Coronary artery (tissue), 2 donors: ENCODE results near the gene PPP1R1B.
A peak's percentile ranks its signal among the peaks of the same experiment; 100 is the strongest.

Experiments
- DNase-seq: peaks from one replicate; pipeline ENCODE4 v3.0.0-alpha.2; 2017; ENCODE audit warnings: low spot score
- H3K27ac ChIP-seq, 2 donors: fragments of 200-600 bp; sonication (generic); one replicate each; pipeline ENCODE4 v1.5.1; 2016 to 2019
- H3K4me3 ChIP-seq: fragments of 200-600 bp; sonication (generic); 2 replicates; pipeline ENCODE4 v1.5.1; 2016; ENCODE audit warnings: mild to moderate bottlenecking, moderate library complexity
- TF ChIP-seq, protein P1 (sequence below): fragments of 200-600 bp; sonication (generic); IDR thresholded peaks from one replicate; pipeline ENCODE4 v1.5.1; 2019; ENCODE audit warnings: antibody characterized with exemption

PPP1R1B gene

GRCh38 chr17:39635614-39636176 lies 8.9 kb downstream of the PPP1R1B start:
- TF ChIP-seq, protein P1, sequence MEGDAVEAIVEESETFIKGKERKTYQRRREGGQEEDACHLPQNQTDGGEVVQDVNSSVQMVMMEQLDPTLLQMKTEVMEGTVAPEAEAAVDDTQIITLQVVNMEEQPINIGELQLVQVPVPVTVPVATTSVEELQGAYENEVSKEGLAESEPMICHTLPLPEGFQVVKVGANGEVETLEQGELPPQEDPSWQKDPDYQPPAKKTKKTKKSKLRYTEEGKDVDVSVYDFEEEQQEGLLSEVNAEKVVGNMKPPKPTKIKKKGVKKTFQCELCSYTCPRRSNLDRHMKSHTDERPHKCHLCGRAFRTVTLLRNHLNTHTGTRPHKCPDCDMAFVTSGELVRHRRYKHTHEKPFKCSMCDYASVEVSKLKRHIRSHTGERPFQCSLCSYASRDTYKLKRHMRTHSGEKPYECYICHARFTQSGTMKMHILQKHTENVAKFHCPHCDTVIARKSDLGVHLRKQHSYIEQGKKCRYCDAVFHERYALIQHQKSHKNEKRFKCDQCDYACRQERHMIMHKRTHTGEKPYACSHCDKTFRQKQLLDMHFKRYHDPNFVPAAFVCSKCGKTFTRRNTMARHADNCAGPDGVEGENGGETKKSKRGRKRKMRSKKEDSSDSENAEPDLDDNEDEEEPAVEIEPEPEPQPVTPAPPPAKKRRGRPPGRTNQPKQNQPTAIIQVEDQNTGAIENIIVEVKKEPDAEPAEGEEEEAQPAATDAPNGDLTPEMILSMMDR: no peak
- peak overlapping the region in 1 of 2 donors; percentile 97 for H3K27ac ChIP-seq

GRCh38 chr17:39636587-39636926 lies 9.8 kb downstream of the PPP1R1B start:
- TF ChIP-seq, protein P1: no peak
- Histone ChIP-seq H3K27ac (peak overlapping the region; percentile 80 to 97), H3K4me3 (peak overlapping the region; percentile 99)
- no peak for DNase-seq

More at GRCh38 chr17:39635614-39636176, 8.9 kb downstream of the PPP1R1B start:
- DNase-seq: no peak
- no peak overlapping the region for H3K4me3 ChIP-seq

DNA sequence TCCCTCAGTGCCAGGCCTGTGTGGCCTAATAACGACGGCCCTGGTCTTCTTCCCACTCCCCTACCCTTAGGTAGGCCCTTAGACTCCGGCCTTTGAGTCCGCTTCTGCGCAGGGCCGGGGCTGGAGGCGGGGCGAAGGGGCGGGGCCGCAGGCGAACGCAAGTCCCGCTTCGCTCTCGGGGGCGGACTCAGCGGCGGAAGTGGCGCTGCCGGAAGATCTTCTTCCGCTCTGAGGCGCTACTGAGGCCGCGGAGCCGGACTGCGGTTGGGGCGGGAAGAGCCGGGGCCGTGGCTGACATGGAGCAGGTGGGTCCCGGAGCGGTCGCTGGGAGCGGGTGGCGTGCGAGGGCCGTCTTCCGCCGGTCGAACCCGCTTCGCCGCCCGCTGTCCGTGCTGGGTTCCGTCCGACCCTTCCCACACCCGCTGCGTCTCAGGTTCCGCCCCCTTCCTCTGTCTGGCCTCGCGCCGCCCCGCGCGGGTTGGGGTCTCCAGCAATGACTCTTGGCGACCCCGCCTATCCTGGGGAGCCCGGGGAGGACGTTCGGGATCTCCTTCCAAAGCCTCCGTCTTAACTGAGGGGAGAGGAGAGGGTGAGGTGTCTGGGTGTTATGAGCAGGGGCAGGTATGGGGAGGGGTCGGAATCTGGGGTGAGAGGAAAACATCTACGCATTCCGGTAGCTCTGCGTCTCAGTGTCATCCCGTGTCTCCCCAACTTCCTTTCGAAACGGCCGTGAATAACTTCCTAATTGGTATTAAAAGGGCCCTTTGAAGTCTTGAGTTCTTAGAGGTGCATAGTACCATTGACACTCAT lies 10.4 kb downstream of the PPP1R1B start, which contains the start of gene STARD3:
Gene STARD3, plus strand, starts transcription at position 218 of the 810 bp plus-strand sequence. CDS start 16,388 bp downstream, outside the sequence.
- TF ChIP-seq, protein P1: no peak
- peak within 1 kb of the TSS; percentile 80 to 97 for H3K27ac ChIP-seq
- peak; percentile 92 for DNase-seq
- H3K4me3 ChIP-seq: peak within 1 kb of the TSS; percentile 99

- Histone ChIP-seq H3K27ac (no peak overlapping the region), H3K4me3 (peak overlapping the region; percentile 99)
Measured at GRCh38 chr17:39638317-39638716, 11.6 kb downstream of the PPP1R1B start.

DNA sequence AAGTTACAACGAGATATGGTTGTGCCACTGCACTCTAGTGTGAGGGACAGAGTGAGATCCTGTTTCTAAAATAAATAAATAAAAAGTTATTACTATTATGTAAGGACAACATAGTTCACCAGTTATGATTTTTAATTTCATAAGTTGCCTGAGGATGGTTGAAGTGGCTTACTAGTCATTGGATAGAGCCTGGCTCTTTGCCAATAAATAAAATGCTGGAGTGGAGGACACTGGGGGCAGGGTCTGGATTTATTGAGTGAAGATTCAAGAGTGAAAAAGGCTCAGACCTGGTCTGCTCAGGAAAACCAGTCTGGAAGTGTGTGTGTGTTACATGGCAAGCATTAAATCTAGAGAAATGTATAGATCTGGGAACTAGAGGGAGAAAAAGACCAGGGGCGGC lies 12.3 kb downstream of the PPP1R1B start:
- Histone ChIP-seq H3K27ac (no peak overlapping the region), H3K4me3 (no peak overlapping the region)
- TF ChIP-seq, protein P1: no peak
- DNase-seq: no peak

More at GRCh38 chr17:39638317-39638716, 11.6 kb downstream of the PPP1R1B start:
- TF ChIP-seq, protein P1: no peak
- DNase-seq: no peak

- TF ChIP-seq, protein P1: no peak
- Histone ChIP-seq H3K27ac (no peak overlapping the region), H3K4me3 (no peak overlapping the region)
- no peak for DNase-seq
Measured at GRCh38 chr17:39639566-39640458, 13.1 kb downstream of the PPP1R1B start.
